ENCODE results near the gene SNRNP70. TPM values are rescaled to one million over a fixed set of nuclear protein-coding genes. Genes with fewer than 3 reads are reported as not detected.

SNRNP70 gene
- total and polyA plus RNA-seq, 2 of the 13 experiments (the other 11 are each of a cell fraction or from before 2014, with no cell fraction given): 150 to 210 TPM

GRCh38 chr19:49151267-49152118, 66.2 kb downstream of the SNRNP70 start (continued):
- TF ChIP-seq, protein P1, sequence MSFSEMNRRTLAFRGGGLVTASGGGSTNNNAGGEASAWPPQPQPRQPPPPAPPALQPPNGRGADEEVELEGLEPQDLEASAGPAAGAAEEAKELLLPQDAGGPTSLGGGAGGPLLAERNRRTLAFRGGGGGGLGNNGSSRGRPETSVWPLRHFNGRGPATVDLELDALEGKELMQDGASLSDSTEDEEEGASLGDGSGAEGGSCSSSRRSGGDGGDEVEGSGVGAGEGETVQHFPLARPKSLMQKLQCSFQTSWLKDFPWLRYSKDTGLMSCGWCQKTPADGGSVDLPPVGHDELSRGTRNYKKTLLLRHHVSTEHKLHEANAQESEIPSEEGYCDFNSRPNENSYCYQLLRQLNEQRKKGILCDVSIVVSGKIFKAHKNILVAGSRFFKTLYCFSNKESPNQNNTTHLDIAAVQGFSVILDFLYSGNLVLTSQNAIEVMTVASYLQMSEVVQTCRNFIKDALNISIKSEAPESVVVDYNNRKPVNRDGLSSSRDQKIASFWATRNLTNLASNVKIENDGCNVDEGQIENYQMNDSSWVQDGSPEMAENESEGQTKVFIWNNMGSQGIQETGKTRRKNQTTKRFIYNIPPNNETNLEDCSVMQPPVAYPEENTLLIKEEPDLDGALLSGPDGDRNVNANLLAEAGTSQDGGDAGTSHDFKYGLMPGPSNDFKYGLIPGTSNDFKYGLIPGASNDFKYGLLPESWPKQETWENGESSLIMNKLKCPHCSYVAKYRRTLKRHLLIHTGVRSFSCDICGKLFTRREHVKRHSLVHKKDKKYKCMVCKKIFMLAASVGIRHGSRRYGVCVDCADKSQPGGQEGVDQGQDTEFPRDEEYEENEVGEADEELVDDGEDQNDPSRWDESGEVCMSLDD (CRISPR knock-in tag; IDR thresholded peaks at IDR 0.05; ENCODE audit: borderline replicate concordance): no peak; the same call in 1 of the 2 replicates
- TF ChIP-seq TOPORS (CRISPR knock-in tag; IDR thresholded peaks at IDR 0.05) (no peak), ZNF546 (CRISPR knock-in tag; conservative IDR thresholded peaks at IDR 0.05) (no peak), MYNN (CRISPR knock-in tag; IDR thresholded peaks at IDR 0.05; ENCODE audit: low read depth) (no peak), TRAFD1 (CRISPR knock-in tag; IDR thresholded peaks at IDR 0.05; ENCODE audit: borderline replicate concordance) (no peak), ZNF232 (CRISPR knock-in tag; IDR thresholded peaks at IDR 0.05; ENCODE audit: borderline replicate concordance) (no peak), STAG1 (CRISPR knock-in tag; IDR thresholded peaks at IDR 0.05) (no peak), PHF20 (CRISPR knock-in tag; IDR thresholded peaks at IDR 0.05) (no peak), ZNF740 (CRISPR knock-in tag; IDR thresholded peaks at IDR 0.05) (no peak), SRSF1 (optimal IDR thresholded peaks at IDR 0.05; ENCODE audit: low read depth, low read length) (no peak), ZNF446 (CRISPR knock-in tag; IDR thresholded peaks at IDR 0.05) (no peak), ZSCAN25 (CRISPR knock-in tag; IDR thresholded peaks at IDR 0.05) (no peak), IRF9 (CRISPR knock-in tag; IDR thresholded peaks at IDR 0.05; ENCODE audit: borderline replicate concordance) (no peak), GABPA (IDR thresholded peaks at IDR 0.05; ENCODE audit: low read depth, low read length) (no peak), GABPA (CRISPR knock-in tag; IDR thresholded peaks at IDR 0.05; ENCODE audit: low read depth) (no peak), HMGA1 (CRISPR knock-in tag; conservative IDR thresholded peaks at IDR 0.05) (no peak), ZBTB38 (CRISPR knock-in tag; IDR thresholded peaks at IDR 0.05) (no peak), ZNF790 (CRISPR knock-in tag; IDR thresholded peaks at IDR 0.05; ENCODE audit: borderline replicate concordance) (no peak), HNF4G (IDR thresholded peaks at IDR 0.05; ENCODE audit: borderline replicate concordance, low read depth, low read length) (no peak), HNF4G (CRISPR knock-in tag; IDR thresholded peaks at IDR 0.05; ENCODE audit: borderline replicate concordance, low read depth) (no peak), ZNF101 (CRISPR knock-in tag; IDR thresholded peaks at IDR 0.05; ENCODE audit: borderline replicate concordance, low read depth) (no peak), HNRNPLL (IDR thresholded peaks at IDR 0.05; ENCODE audit: low read depth, low read length, poor library complexity, severe bottlenecking) (peak; percentile 34), TARDBP (CRISPR knock-in tag; IDR thresholded peaks at IDR 0.05) (0 out of 2 replicates have a peak, but pooled peaks have one; percentile 19)
- TF ChIP-seq, protein P2, sequence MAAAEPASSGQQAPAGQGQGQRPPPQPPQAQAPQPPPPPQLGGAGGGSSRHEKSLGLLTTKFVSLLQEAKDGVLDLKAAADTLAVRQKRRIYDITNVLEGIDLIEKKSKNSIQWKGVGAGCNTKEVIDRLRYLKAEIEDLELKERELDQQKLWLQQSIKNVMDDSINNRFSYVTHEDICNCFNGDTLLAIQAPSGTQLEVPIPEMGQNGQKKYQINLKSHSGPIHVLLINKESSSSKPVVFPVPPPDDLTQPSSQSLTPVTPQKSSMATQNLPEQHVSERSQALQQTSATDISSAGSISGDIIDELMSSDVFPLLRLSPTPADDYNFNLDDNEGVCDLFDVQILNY (CRISPR knock-in tag; conservative IDR thresholded peaks at IDR 0.05): no peak
